ENCODE measurements around the gene RNASE13. TPM values are rescaled to one million over a fixed set of nuclear protein-coding genes. Genes with fewer than 3 reads are reported as not detected.
"Not testable (repeated sequence)": the region's sequence is repeated elsewhere in the genome, so short reads cannot be mapped to it uniquely, and the experiment has no call there.

The RNASE13 gene
- total and polyA plus RNA-seq, 8 donors = 0.13 TPM; not detected in 7

DNA sequence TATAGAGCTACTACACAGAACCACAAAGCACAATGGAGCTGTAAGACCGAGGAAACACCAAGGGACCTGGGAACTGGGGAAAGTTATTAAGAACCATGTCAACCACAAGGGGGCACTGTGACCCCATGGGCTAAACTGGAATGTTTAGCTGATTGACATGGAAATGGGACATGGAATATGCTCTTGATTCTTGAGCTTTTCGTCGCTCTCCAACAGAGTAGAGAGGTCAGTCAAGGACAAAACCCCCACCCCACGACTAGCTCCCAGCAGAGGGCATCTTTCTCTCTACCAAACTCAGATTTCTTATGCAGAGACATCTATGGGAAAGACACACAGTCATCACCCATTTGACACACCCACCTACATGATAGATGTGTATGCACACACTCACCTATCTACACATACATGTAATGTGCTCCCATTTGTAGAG, 19.8 kb downstream of the RNASE13 start:
- Histone ChIP-seq H3K4me1 (peaks cover 0 to 13% of the 10 kb centered on the region in 2 donors), H3K4me3 (no peak overlapping the region), H3K9me3 (no peaks in the 10 kb centered on the region), H3K27ac (no peak overlapping the region), H3K36me3 (peaks cover 0 to 9% of the 10 kb centered on the region in 2 donors), H3K27me3 (no peaks in the 10 kb centered on the region)
- ATAC-seq = peak; percentile 97
- intact Hi-C loops (cut with DNase I) = loop anchor here in 1 of 2 donors (2.0 to 5.0 kb wide), 2 partner anchors 26 to 78 kb away; no protein-coding TSS in a partner anchor
- peak in 3 of 4 donors; percentile 70 to 92 (median 88) for DNase-seq
- TF ChIP-seq, protein P1, sequence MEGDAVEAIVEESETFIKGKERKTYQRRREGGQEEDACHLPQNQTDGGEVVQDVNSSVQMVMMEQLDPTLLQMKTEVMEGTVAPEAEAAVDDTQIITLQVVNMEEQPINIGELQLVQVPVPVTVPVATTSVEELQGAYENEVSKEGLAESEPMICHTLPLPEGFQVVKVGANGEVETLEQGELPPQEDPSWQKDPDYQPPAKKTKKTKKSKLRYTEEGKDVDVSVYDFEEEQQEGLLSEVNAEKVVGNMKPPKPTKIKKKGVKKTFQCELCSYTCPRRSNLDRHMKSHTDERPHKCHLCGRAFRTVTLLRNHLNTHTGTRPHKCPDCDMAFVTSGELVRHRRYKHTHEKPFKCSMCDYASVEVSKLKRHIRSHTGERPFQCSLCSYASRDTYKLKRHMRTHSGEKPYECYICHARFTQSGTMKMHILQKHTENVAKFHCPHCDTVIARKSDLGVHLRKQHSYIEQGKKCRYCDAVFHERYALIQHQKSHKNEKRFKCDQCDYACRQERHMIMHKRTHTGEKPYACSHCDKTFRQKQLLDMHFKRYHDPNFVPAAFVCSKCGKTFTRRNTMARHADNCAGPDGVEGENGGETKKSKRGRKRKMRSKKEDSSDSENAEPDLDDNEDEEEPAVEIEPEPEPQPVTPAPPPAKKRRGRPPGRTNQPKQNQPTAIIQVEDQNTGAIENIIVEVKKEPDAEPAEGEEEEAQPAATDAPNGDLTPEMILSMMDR (IDR thresholded peaks at IDR 0.05) = peak; percentile 84 to 95

DNA sequence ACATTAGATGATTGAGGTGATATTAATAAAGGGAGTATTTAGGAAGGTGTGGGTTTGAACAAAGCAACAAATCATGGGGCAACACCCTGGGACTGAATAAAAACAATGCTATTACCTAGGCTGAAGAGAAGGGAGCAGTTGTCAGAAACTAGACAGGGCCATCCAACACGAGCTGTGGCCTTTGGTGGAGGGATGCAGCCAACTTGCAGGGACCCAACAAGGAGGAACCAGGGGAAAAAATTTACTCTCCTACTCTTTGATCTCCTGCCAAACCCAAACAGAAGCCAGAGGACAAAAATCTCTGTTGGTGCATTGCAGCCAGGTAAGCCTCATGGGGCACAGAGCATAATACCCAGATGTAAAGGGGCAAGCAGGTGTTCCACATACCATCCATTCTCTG, 23.5 kb downstream of the RNASE13 start:
- TF ChIP-seq, protein P1 (IDR thresholded peaks at IDR 0.05) = no peak
- intact Hi-C loops (cut with DNase I) = no loop called here
- H3K27ac ChIP-seq = no peak overlapping the region
- ATAC-seq (no peak), DNase-seq (no peak)
- H3K4me3 ChIP-seq = no peak overlapping the region
- H3K27me3 ChIP-seq = no peaks in the 10 kb centered on the region
- no peaks in the 10 kb centered on the region for H3K36me3 ChIP-seq
- no peaks in the 10 kb centered on the region for H3K9me3 ChIP-seq
- H3K4me1 ChIP-seq = peaks cover 0 to 10% of the 10 kb centered on the region in 2 donors

DNA sequence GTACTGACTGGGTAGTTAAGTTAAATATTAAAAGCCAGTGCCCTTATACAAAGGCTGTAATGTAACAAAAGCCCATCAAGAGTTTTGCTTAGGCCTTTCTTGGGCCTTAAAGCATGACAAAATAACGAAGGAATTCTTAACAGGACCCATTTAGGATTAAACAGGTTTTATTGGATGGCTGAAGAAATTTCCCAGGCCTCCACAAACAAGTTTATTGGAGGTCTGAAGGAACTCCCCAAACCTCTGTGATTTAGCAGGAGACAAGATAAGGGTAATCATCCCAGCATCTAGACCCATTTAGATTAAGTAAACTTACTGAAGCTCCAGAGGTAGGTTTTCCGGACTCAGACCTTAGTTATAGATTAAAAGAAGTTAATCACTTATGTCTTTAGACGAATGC, 24.9 kb downstream of the RNASE13 start:
- H3K27ac ChIP-seq; H3K4me1 ChIP-seq; H3K27me3 ChIP-seq; DNase-seq; H3K36me3 ChIP-seq; H3K4me3 ChIP-seq; ATAC-seq; H3K9me3 ChIP-seq; intact Hi-C loops (cut with DNase I): not testable (repeated sequence)

DNA sequence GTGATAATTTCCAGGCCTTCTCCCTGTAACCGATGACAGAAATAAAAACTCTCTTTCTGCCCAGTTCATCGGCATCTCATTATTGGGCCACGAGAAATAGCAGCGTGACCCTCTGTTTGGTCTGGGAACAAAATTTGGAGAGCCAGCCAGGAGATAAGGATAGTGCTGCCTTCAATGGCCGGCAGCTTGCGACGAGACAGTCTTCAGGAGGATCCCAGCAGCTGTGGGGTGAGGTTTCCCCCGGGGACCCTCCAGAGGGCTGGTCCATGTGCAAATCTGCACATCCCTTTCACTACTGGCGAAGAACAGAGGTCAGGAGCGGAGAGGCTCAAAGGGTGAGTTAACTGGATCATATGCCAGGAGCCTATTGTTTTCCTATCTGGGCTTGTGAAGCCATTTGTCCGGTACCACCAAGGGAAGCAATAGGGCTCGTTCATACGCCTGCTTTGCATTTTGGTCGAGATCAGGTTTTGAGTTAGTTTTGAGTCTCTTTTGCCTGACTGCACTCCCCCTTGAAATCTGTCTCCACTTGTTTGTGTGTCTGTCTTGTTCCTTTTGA, 30.7 kb downstream of the RNASE13 start:
- TF ChIP-seq, protein P1 (IDR thresholded peaks at IDR 0.05) = no peak
- DNase-seq (no peak), ATAC-seq (no peak)
- Histone ChIP-seq H3K4me3 (no peak overlapping the region), H3K27ac (no peak overlapping the region), H3K27me3 (no peaks in the 10 kb centered on the region), H3K9me3 (no peaks in the 10 kb centered on the region), H3K4me1 (no peaks in the 10 kb centered on the region), H3K36me3 (no peaks in the 10 kb centered on the region)
- intact Hi-C loops (cut with DNase I) = no loop called here

DNA sequence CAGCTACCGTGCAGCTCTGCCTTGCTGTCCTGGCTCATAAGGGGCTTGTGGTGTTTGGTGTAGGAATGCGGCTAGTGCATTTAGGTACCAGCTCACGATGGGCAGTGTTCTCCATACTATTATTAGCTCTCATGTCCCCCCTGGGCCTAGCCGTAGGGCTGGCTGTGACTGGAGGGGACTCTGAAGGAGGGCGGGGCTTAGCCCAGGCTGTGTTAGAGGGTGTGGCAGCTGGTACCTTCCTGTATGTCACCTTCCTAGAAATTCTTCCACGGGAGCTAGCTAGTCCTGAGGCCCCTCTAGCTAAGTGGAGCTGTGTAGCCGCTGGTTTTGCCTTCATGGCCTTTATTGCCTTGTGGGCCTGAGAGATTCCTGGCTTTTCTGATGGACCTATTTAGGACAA, 33.4 kb downstream of the RNASE13 start:
- TF ChIP-seq, protein P1 (IDR thresholded peaks at IDR 0.05) = no peak
- no peak for ATAC-seq
- no peak for DNase-seq

DNA sequence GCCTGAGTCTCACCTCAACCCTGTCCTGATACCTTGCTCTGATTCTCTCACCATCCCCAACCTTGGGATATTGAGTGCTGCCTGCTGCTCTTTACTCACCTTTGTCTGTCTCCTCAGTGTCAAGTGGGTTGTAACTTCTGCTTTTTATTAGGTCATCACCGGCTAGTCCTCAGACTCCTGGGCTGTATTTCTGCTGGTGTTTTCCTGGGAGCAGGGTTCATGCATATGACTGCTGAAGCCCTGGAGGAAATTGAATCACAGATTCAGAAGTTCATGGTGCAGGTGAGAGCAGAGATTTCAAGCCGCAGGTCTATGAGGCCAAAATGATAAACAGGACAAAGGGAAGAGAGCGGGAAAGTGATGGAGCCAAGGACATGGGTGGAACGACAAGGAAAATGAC, 35.0 kb downstream of the RNASE13 start:
- no peak for DNase-seq
- H3K36me3 ChIP-seq = peaks cover 0 to 35% of the 10 kb centered on the region in 2 donors
- no peaks in the 10 kb centered on the region for H3K4me1 ChIP-seq
- no peak overlapping the region for H3K27ac ChIP-seq
- no peak overlapping the region for H3K4me3 ChIP-seq
- H3K9me3 ChIP-seq = no peaks in the 10 kb centered on the region
- ATAC-seq = no peak
- TF ChIP-seq, protein P1 (IDR thresholded peaks at IDR 0.05) = no peak
- intact Hi-C loops (cut with DNase I) = no loop called here
- H3K27me3 ChIP-seq = no peaks in the 10 kb centered on the region

More for the DNA sequence above, 33.4 kb downstream of the RNASE13 start:
- Histone ChIP-seq H3K27ac (no peak overlapping the region), H3K27me3 (no peaks in the 10 kb centered on the region), H3K36me3 (peaks cover 0 to 18% of the 10 kb centered on the region in 2 donors), H3K4me1 (no peaks in the 10 kb centered on the region), H3K9me3 (no peaks in the 10 kb centered on the region), H3K4me3 (no peak overlapping the region)
- intact Hi-C loops (cut with DNase I) = no loop called here

Data from left lung (tissue), 10 donors.